GM12878 (cell line): ENCODE results near the gene EXPH5. TPM values are rescaled to one million over a fixed set of nuclear protein-coding genes. Genes with fewer than 3 reads are reported as not detected.
A peak's percentile ranks its signal among the peaks of the same experiment; 100 is the strongest.

Experiments used
- ATAC-seq: fragments of 200-7000 bp; cut with Tn5 transposase; 3 replicates; pipeline ENCODE4 v1.9.1; 2020; ENCODE audit warnings: mild to moderate bottlenecking, moderate library complexity
- BruUV-seq: library from RNA; stranded (reverse); fragments of 400-500 nt; replicated peaks from 2 replicates; lab custom pipeline; 2021; lab: Mats Ljungman, UMichigan
- CTCF ChIA-PET: fragments of 300-600 bp; sonication (Branson Sonifier 250); formaldehyde crosslinking; extraction: SDS; loops from one replicate; lab custom pipeline; 2021; ENCODE audit warnings: inconsistent platforms; lab: Yijun Ruan, JAX
- POLR2A ChIA-PET: fragments of 350-600 bp; formaldehyde crosslinking; extraction: SDS; loops from one replicate; lab custom pipeline; 2021; ENCODE audit warnings: inconsistent platforms; lab: Charles Lee
- RAD21 ChIA-PET: fragments of 300-600 bp; sonication (Branson Sonifier 250); formaldehyde crosslinking; loops from one replicate; lab custom pipeline; 2023; ENCODE audit warnings: antibody characterized with exemption; ENCODE audit not compliant: unreplicated experiment; lab: Charles Lee
- SMC1A ChIA-PET: fragments of 300-600 bp; sonication (Branson Sonifier 250); formaldehyde crosslinking; loops from one replicate; lab custom pipeline; 2023; ENCODE audit not compliant: unreplicated experiment, uncharacterized antibody; lab: Charles Lee
- DNase-seq: peaks from one replicate; pipeline ENCODE4 v3.0.0-alpha.2; 2011; ENCODE audit warnings: low read depth, low spot score
- FAIRE-seq: peaks from 3 replicates; lab custom pipeline; 2011; peaks lifted over from hg19 to GRCh38; lab: Jason Lieb, UNC
- H2AFZ ChIP-seq: 2 replicates; pipeline ENCODE4 v1.6.0; 2011; ENCODE audit warnings: low read depth, low read length, control low read depth; ENCODE audit not compliant: control insufficient read depth
- H3K27ac ChIP-seq: 2 replicates; pipeline ENCODE4 v1.5.1; 2011; ENCODE audit warnings: control low read depth; ENCODE audit not compliant: control insufficient read depth, insufficient read depth
- H3K27me3 ChIP-seq, 2 experiments: replicated peaks in 1 of 2; 2 replicates each; pipeline versions ENCODE4 v1.6.0 to v1.6.1; 2011; ENCODE audit warnings: low read length in 1 of 2; ENCODE audit not compliant: control insufficient read depth in 2 of 2, insufficient read depth in 2 of 2
- H3K36me3 ChIP-seq, 2 experiments: 2 replicates each; pipeline ENCODE4 v1.5.1; 2011; ENCODE audit warnings: low read length in 1 of 2; ENCODE audit not compliant: control insufficient read depth in 2 of 2, insufficient read depth in 2 of 2
- H3K4me1 ChIP-seq: 2 replicates; pipeline ENCODE4 v1.6.1; 2011; ENCODE audit warnings: mild to moderate bottlenecking, low read length, moderate library complexity, mixed read lengths; ENCODE audit not compliant: control insufficient read depth, insufficient read depth
- H3K4me2 ChIP-seq: 2 replicates; pipeline ENCODE4 v1.6.0; 2011; ENCODE audit warnings: control low read depth; ENCODE audit not compliant: control insufficient read depth, insufficient read depth
- H3K4me3 ChIP-seq: fragments of 200-600 bp; sonication (generic); 2 replicates; pipeline ENCODE4 v1.5.1; 2016
- H3K79me2 ChIP-seq: 2 replicates; pipeline ENCODE4 v1.6.0; 2011; ENCODE audit warnings: low read length; ENCODE audit not compliant: control insufficient read depth, insufficient read depth
- H3K9ac ChIP-seq: 2 replicates; pipeline ENCODE4 v1.8.0; 2011; ENCODE audit warnings: low read length, control low read depth, mixed read lengths; ENCODE audit not compliant: control insufficient read depth, insufficient read depth
- H3K9me3 ChIP-seq: replicated peaks from 3 replicates; pipeline ENCODE4 v1.5.1; 2011; ENCODE audit warnings: mild to moderate bottlenecking, low read length; ENCODE audit not compliant: control insufficient read depth, insufficient read depth
- H4K20me1 ChIP-seq: 2 replicates; pipeline ENCODE4 v1.6.0; 2011; ENCODE audit not compliant: control insufficient read depth, insufficient read depth
- BHLHE40 ChIP-seq, 2 experiments: fragments of 450-650 bp in 1 of 2; IDR thresholded peaks; 2 replicates each; pipeline ENCODE4 v1.6.1; 2011 to 2017; ENCODE audit warnings: low read depth in 2 of 2, borderline replicate concordance in 1 of 2, improper control_type of control experiment in 1 of 2, low read length in 1 of 2, mild to moderate bottlenecking in 1 of 2
- E4F1 ChIP-seq: fragments of 450-650 bp; IDR thresholded peaks from 2 replicates; pipeline ENCODE4 v1.6.1; 2018; ENCODE audit warnings: borderline replicate concordance, mild to moderate bottlenecking; ENCODE audit not compliant: partially characterized antibody
- IKZF2 ChIP-seq, 2 experiments: fragments of 450-650 bp; IDR thresholded peaks; 2 replicates each; pipeline ENCODE4 v1.6.1; 2017; ENCODE audit warnings: mild to moderate bottlenecking in 2 of 2, moderate library complexity in 2 of 2
- NR2F1 ChIP-seq: fragments of 450-650 bp; conservative IDR thresholded peaks from 2 replicates; pipeline ENCODE4 v1.6.1; 2017; ENCODE audit warnings: mild to moderate bottlenecking
- RAD21 ChIP-seq: IDR thresholded peaks from 2 replicates; pipeline ENCODE4 v1.6.1; 2011; ENCODE audit warnings: mild to moderate bottlenecking, low read depth, low read length, moderate library complexity; ENCODE audit not compliant: insufficient read depth
- TCF7 ChIP-seq: IDR thresholded peaks from 2 replicates; pipeline ENCODE4 v1.6.1; 2014; ENCODE audit warnings: antibody characterized with exemption, borderline replicate concordance
- ZNF24 ChIP-seq: fragments of 450-650 bp; IDR thresholded peaks from 2 replicates; pipeline ENCODE4 v1.6.1; 2017; ENCODE audit warnings: antibody characterized with exemption, mild to moderate bottlenecking
- WGBS: methylation state at CpG from one replicate; pipeline ENCODE4 v1.1.6; 2016; ENCODE audit warnings: low lambda C conversion rate; ENCODE audit not compliant: insufficient replicate concordance, insufficient coverage; ENCODE audit errors: missing lambda C conversion rate; 5-methylcytosine and 5-hydroxymethylcytosine counted together
- in situ Hi-C: fragments of 300-500 bp; cut with MboI; formaldehyde crosslinking; loops from 9 replicates; pipeline ENCODE4 v1.14.3; 2018; ENCODE audit warnings: mixed read lengths
- intact Hi-C: fragments of 100-400 bp; cut with micrococcal nuclease; formaldehyde crosslinking; loops from one replicate; pipeline ENCODE4 v1.14.2; 2022; ENCODE audit not compliant: unreplicated experiment
- polyA plus RNA-seq, 11 experiments: library from polyadenylated mRNA; depleted of rRNA in 4 of 11; unstranded in 6 of 11; stranded (reverse) in 5 of 11; fragments of >200 nt; fragmentation: Nextera tagmentation in 4 of 11; fragmentation: Illumina TruSeq in 1 of 11; extraction: Ambion mirVana in 4 of 11; extraction: Trizol in 1 of 11; gene quantifications; 1 replicate in 1 of 11; 2 replicates in 10 of 11; pipeline versions ENCODE4 v1.2.1 to v1.2.3, GENCODE V29; 2011 to 2016; ENCODE audit warnings: inconsistent platforms in 2 of 11, missing spikeins in 2 of 11, low read depth in 1 of 11
- total RNA-seq, 4 experiments: library from RNA; depleted of rRNA in 3 of 4; stranded (reverse); fragments of >200 nt in 3 of 4; fragmentation: Illumina TruSeq in 1 of 4; extraction: Trizol in 1 of 4; gene quantifications; 2 replicates each; pipeline versions ENCODE4 v1.2.1 to v1.2.3, GENCODE V29; 2013 to 2021
- TF ChIP-seq, protein P1 (sequence below): IDR thresholded peaks from 2 replicates; pipeline ENCODE4 v1.6.1; 2012; ENCODE audit warnings: improper control_type of control experiment, low read depth, low read length; ENCODE audit not compliant: insufficient replicate concordance

The EXPH5 gene
- total and polyA plus RNA-seq, 10 of the 15 experiments (the other 5 are each of a cell fraction or from before 2014, with no cell fraction given): 0.69 to 11.1 (median 4.3) TPM

DNA sequence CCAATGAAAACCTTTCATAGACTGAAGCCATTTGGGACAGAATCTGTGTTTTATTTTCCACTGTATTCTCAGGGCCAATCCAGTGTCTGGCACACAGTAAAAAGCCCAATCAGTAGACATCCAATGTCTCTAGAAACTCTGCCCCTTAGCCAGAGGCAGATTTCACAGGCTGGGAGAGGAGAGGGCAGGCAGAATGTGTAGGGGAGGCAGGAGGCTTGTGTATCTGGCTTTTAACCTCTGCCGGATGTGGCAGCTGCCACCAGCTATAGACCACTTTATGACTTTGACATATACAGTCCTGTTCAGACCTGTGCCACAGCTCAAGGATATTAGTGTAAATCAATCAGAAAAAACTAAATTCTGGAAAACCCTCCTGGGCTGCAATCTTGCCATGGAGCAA is 4.4 kb downstream of the EXPH5 start:
- Histone ChIP-seq H3K79me2 (no peaks in the 10 kb centered on the region; the same call in 1 of the 2 replicates), H2AFZ (no peak overlapping the region), H3K9ac (no peak overlapping the region), H3K27ac (no peak overlapping the region), H3K4me1 (peaks cover 11% of the 10 kb centered on the region), H3K27me3 (no peaks in the 10 kb centered on the region), H3K4me2 (no peak overlapping the region; the same call in 1 of the 2 replicates), H3K9me3 (no peaks in the 10 kb centered on the region), H3K36me3 (no peaks in the 10 kb centered on the region), H3K4me3 (no peak overlapping the region), H4K20me1 (no peaks in the 10 kb centered on the region)
- ChIA-PET POLR2A (interaction anchor here (0.7 to 5.5 kb wide), 12 partner anchors 8 to 76 kb away, joined by 3 to 23 read pairs (median 5); partner anchors contain the start of gene DDX10), CTCF (interaction anchor here (0.8 to 4.2 kb wide), 15 partner anchors 14 to 170 kb away, joined by 3 to 58 read pairs (median 6); no protein-coding TSS in a partner anchor), SMC1A (interaction anchor here (0.7 to 3.9 kb wide), 39 partner anchors 9 to 580 kb away, joined by 3 to 79 read pairs (median 6); partner anchors contain the start of gene CUL5), RAD21 (interaction anchor here (0.8 to 4.4 kb wide), 17 partner anchors 9 to 580 kb away, joined by 3 to 102 read pairs (median 5); partner anchors contain the start of gene CUL5)
- no TSS peak for BruUV-seq
- ATAC-seq: peak; percentile 15; the same call in 2 of the 3 replicates
- WGBS: 100% methylated on average over 1 of the region's 1 CpG
- intact Hi-C loops (loop anchor here (1.0 to 2.0 kb wide), 2 partner anchors 60 to 122 kb away; partner anchors contain the start of gene C11orf65), in situ Hi-C loops (no loop called here)
- no peak for FAIRE-seq
- TF ChIP-seq RAD21 (no peak), NR2F1 (0 out of 2 replicates have a peak, but pooled peaks have one; percentile 18), BHLHE40 (IDR thresholded peaks at IDR 0.05; ENCODE audit: borderline replicate concordance in 1 of 2, low read depth in 2 of 2, low read length in 1 of 2) (no peak), ZNF24 (no peak), E4F1 (no peak), TCF7 (no peak), IKZF2 (IDR thresholded peaks at IDR 0.05) (no peak)
- TF ChIP-seq, protein P1, sequence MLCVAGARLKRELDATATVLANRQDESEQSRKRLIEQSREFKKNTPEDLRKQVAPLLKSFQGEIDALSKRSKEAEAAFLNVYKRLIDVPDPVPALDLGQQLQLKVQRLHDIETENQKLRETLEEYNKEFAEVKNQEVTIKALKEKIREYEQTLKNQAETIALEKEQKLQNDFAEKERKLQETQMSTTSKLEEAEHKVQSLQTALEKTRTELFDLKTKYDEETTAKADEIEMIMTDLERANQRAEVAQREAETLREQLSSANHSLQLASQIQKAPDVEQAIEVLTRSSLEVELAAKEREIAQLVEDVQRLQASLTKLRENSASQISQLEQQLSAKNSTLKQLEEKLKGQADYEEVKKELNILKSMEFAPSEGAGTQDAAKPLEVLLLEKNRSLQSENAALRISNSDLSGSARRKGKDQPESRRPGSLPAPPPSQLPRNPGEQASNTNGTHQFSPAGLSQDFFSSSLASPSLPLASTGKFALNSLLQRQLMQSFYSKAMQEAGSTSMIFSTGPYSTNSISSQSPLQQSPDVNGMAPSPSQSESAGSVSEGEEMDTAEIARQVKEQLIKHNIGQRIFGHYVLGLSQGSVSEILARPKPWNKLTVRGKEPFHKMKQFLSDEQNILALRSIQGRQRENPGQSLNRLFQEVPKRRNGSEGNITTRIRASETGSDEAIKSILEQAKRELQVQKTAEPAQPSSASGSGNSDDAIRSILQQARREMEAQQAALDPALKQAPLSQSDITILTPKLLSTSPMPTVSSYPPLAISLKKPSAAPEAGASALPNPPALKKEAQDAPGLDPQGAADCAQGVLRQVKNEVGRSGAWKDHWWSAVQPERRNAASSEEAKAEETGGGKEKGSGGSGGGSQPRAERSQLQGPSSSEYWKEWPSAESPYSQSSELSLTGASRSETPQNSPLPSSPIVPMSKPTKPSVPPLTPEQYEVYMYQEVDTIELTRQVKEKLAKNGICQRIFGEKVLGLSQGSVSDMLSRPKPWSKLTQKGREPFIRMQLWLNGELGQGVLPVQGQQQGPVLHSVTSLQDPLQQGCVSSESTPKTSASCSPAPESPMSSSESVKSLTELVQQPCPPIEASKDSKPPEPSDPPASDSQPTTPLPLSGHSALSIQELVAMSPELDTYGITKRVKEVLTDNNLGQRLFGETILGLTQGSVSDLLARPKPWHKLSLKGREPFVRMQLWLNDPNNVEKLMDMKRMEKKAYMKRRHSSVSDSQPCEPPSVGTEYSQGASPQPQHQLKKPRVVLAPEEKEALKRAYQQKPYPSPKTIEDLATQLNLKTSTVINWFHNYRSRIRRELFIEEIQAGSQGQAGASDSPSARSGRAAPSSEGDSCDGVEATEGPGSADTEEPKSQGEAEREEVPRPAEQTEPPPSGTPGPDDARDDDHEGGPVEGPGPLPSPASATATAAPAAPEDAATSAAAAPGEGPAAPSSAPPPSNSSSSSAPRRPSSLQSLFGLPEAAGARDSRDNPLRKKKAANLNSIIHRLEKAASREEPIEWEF: no peak
- DNase-seq: no peak
